Upper lobe of right lung (tissue), 1 donor: ENCODE measurements around the gene ERBB2. TPM values are rescaled to one million over a fixed set of nuclear protein-coding genes. Genes with fewer than 3 reads are reported as not detected.
"Not testable (repeated sequence)": the region's sequence is repeated elsewhere in the genome, so short reads cannot be mapped to it uniquely, and the experiment has no call there.

Experiments
- ATAC-seq: fragments of 200-7000 bp; cut with Tn5 transposase; one replicate; pipeline ENCODE4 v1.9.1; 2020; ENCODE audit warnings: mild to moderate bottlenecking, moderate library complexity
- DNase-seq: peaks from one replicate; pipeline ENCODE4 v3.0.0-alpha.2; 2020
- H3K27ac ChIP-seq: fragments of 200-600 bp; one replicate; pipeline ENCODE4 v1.8.0; 2022
- H3K27me3 ChIP-seq: fragments of 200-600 bp; one replicate; pipeline ENCODE4 v1.8.0; 2022; ENCODE audit warnings: mild to moderate bottlenecking
- H3K36me3 ChIP-seq: fragments of 200-600 bp; one replicate; pipeline ENCODE4 v1.8.0; 2022
- H3K4me1 ChIP-seq: fragments of 200-600 bp; one replicate; pipeline ENCODE4 v1.8.0; 2022
- H3K4me3 ChIP-seq: fragments of 200-600 bp; one replicate; pipeline ENCODE4 v1.8.0; 2022; ENCODE audit warnings: mild to moderate bottlenecking
- H3K9me3 ChIP-seq: fragments of 200-600 bp; one replicate; pipeline ENCODE4 v1.8.0; 2022
- CTCF ChIP-seq: fragments of 200-600 bp; IDR thresholded peaks from one replicate; pipeline ENCODE4 v1.8.0; 2022; ENCODE audit warnings: antibody characterized with exemption
- intact Hi-C: fragments of 100-400 bp; cut with DNase I; formaldehyde crosslinking; loops from one replicate; pipeline ENCODE4 v1.11.0; 2022
- total RNA-seq: library from RNA; stranded (reverse); fragmentation: NEBNext Ultra II Directional; extraction: Animal tissue kit (Norgen Biotek cat#: 25700); gene quantifications from one replicate; pipeline ENCODE4 v1.2.1, GENCODE V29; 2021
- donor health status: DM: no; HTN: yes; CAD: no; lungs with severe emphysema.

ERBB2 gene
- total RNA-seq, 1 donor from 2014 or later: 97.5 TPM

DNA sequence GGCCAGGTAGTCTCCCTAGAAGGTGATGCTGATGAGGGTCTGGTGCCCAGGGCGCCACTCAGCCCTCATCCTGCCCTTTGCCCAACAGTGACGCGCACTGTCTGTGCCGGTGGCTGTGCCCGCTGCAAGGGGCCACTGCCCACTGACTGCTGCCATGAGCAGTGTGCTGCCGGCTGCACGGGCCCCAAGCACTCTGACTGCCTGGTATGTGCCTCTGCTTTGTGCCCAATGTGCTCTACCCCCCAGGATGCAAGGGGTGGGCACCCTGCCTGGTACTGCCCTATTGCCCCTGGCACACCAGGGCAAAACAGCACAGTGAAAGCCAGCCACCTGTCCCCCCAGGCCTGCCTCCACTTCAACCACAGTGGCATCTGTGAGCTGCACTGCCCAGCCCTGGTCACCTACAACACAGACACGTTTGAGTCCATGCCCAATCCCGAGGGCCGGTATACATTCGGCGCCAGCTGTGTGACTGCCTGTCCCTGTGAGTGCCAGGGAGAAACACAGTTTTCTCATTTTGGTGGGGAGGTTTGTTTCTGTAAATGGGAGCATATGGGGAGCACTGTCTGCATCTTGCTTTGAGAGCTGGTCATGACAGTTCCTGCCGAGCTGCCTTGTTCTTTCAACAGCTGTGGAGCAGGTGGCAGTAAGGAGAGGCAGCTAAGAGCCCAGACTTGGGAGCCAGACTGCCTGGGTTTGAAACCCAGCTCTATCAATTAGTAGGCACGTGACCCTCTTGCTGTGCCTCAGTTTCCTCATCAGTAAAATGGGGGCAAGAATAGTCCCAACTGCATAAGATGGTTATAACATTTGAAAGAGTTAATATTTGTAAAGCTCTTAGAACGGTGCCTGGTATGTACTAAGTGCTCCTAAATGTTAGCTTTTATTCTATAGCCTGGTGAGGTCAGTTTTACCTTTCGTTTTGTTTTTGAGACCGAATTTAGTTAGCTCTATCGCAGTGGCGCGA lies 10.4 kb downstream of the ERBB2 start:
- no peak overlapping the region for H3K27ac ChIP-seq
- peaks cover 6% of the 10 kb centered on the region for H3K4me1 ChIP-seq
- ATAC-seq (no peak), DNase-seq (no peak)
- H3K36me3 ChIP-seq: peaks cover 56% of the 10 kb centered on the region
- H3K4me3 ChIP-seq: no peak overlapping the region
- TF ChIP-seq CTCF: no peak
- intact Hi-C loops: no loop called here
- H3K27me3 ChIP-seq: no peaks in the 10 kb centered on the region
- H3K9me3 ChIP-seq: no peaks in the 10 kb centered on the region

DNA sequence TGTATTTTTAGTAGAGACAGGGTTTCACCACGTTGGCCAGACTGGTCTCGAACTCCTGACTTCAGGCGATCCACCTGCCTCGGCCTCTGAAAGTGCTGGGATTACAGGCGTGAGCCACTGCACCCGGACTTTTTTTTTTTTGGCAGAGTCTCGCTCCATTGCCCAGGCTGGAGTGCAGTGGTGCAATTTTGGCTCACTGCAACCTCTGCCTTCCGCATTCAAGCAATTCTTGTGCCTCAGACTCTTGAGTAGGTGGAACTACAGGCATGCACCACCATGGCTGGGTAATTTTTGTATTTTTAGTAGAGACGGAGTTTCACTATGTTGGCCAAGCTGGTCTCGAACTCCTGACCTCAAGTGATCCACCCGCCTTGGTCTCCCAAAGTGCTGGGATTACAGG lies 11.2 kb downstream of the ERBB2 start:
- H3K4me1 ChIP-seq, H3K27ac ChIP-seq, DNase-seq, intact Hi-C loops, ATAC-seq, H3K4me3 ChIP-seq, H3K27me3 ChIP-seq, H3K9me3 ChIP-seq: not testable (repeated sequence)
- H3K36me3 ChIP-seq: peaks cover 64% of the 10 kb centered on the region

- Histone ChIP-seq H3K27ac (no peak overlapping the region), H3K4me1 (no peaks in the 10 kb centered on the region), H3K27me3 (no peaks in the 10 kb centered on the region), H3K4me3 (no peak overlapping the region), H3K9me3 (no peaks in the 10 kb centered on the region), H3K36me3 (peaks cover 67% of the 10 kb centered on the region)
- no peak for TF ChIP-seq CTCF
- DNase-seq (no peak), ATAC-seq (no peak)
- intact Hi-C loops: no loop called here
Measured at GRCh38 chr17:39711851-39712250, 12.0 kb downstream of the ERBB2 start.

GRCh38 chr17:39714234-39714633 lies 14.4 kb downstream of the ERBB2 start:
- Histone ChIP-seq H3K4me3 (no peak overlapping the region), H3K27ac (no peak overlapping the region), H3K27me3 (no peaks in the 10 kb centered on the region), H3K36me3 (peaks cover 72% of the 10 kb centered on the region), H3K4me1 (no peaks in the 10 kb centered on the region), H3K9me3 (no peaks in the 10 kb centered on the region)
- TF ChIP-seq CTCF: no peak
- DNase-seq (no peak), ATAC-seq (no peak)
- intact Hi-C loops: no loop called here

DNA sequence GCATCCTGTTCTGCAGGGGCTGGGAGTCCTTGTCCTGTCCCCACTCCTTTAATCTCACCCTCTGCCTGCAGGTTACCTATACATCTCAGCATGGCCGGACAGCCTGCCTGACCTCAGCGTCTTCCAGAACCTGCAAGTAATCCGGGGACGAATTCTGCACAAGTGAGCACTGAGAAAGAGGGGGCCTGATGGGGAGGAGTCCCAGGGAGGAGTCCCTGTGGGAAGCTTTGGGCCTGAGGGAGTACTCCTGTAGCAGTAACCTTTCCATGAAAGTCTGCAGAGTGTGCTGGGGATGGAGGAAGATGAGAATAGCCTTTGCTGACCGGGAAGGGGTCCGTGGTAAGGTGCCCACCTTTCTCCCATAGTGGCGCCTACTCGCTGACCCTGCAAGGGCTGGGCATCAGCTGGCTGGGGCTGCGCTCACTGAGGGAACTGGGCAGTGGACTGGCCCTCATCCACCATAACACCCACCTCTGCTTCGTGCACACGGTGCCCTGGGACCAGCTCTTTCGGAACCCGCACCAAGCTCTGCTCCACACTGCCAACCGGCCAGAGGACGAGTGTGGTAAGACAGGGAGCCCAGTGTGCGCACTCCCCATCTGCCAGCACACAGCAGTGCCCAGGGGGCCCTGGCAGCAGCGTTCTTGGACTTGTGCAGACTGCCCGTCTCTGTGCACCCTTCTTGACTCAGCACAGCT lies 15.7 kb downstream of the ERBB2 start:
- TF ChIP-seq CTCF: no peak
- no peaks in the 10 kb centered on the region for H3K9me3 ChIP-seq
- intact Hi-C loops: no loop called here
- H3K4me1 ChIP-seq: no peaks in the 10 kb centered on the region
- peaks cover 61% of the 10 kb centered on the region for H3K36me3 ChIP-seq
- no peak overlapping the region for H3K4me3 ChIP-seq
- ATAC-seq (no peak), DNase-seq (no peak)
- H3K27me3 ChIP-seq: no peaks in the 10 kb centered on the region
- no peak overlapping the region for H3K27ac ChIP-seq
